HepG2 (cell line): ENCODE measurements around the gene MTA1. TPM values are rescaled to one million over a fixed set of nuclear protein-coding genes. Genes with fewer than 3 reads are reported as not detected.

ENCODE experiments used
- DPF2 ChIP-seq: sonication (generic); formaldehyde crosslinking; IDR thresholded peaks from 2 replicates; pipeline ENCODE4 v1.4.0; 2020; ENCODE audit warnings: mild to moderate bottlenecking, low read depth, missing genetic modification reagents, borderline replicate concordance
- FLYWCH1 ChIP-seq: sonication (generic); formaldehyde crosslinking; IDR thresholded peaks from 2 replicates; pipeline ENCODE4 v1.8.1; 2023; ENCODE audit warnings: mild to moderate bottlenecking, missing genetic modification reagents
- FOXP4 ChIP-seq: sonication (generic); formaldehyde crosslinking; IDR thresholded peaks from 2 replicates; pipeline ENCODE4 v1.4.0; 2020; ENCODE audit warnings: missing genetic modification reagents
- GTF3A ChIP-seq: sonication (generic); formaldehyde crosslinking; conservative IDR thresholded peaks from 2 replicates; pipeline ENCODE4 v1.4.0; 2020; ENCODE audit warnings: mild to moderate bottlenecking, missing genetic modification reagents
- HOXA7 ChIP-seq: sonication (generic); formaldehyde crosslinking; IDR thresholded peaks from 2 replicates; pipeline ENCODE4 v1.8.1; 2022; ENCODE audit warnings: mild to moderate bottlenecking, missing genetic modification reagents, moderate library complexity
- JDP2 ChIP-seq: sonication (generic); formaldehyde crosslinking; IDR thresholded peaks from 2 replicates; pipeline ENCODE4 v1.8.1; 2022; ENCODE audit warnings: missing genetic modification reagents, borderline replicate concordance
- MAF1 ChIP-seq: sonication (generic); formaldehyde crosslinking; IDR thresholded peaks from 2 replicates; pipeline ENCODE4 v1.5.0; 2020; ENCODE audit warnings: missing genetic modification reagents, borderline replicate concordance
- MBNL3 ChIP-seq: fragments of 250-450 bp; sonication (Bioruptor Pico); conservative IDR thresholded peaks from 2 replicates; pipeline ENCODE4 v1.8.0; 2022; ENCODE audit warnings: mild to moderate bottlenecking, inconsistent platforms
- MYPOP ChIP-seq: sonication (generic); formaldehyde crosslinking; IDR thresholded peaks from 2 replicates; pipeline ENCODE4 v1.8.1; 2023; ENCODE audit warnings: mild to moderate bottlenecking, moderate library complexity, missing genetic modification reagents
- NRL ChIP-seq: sonication (generic); formaldehyde crosslinking; IDR thresholded peaks from 2 replicates; pipeline ENCODE4 v1.5.0; 2020; ENCODE audit warnings: missing genetic modification reagents, mild to moderate bottlenecking, moderate library complexity, borderline replicate concordance
- PATZ1 ChIP-seq: sonication (generic); formaldehyde crosslinking; IDR thresholded peaks from 2 replicates; pipeline ENCODE4 v1.4.0; 2020; ENCODE audit warnings: missing genetic modification reagents
- POLR2G ChIP-seq: fragments of 200-400 bp; formaldehyde crosslinking; IDR thresholded peaks from 2 replicates; pipeline ENCODE4 v1.6.1; 2018; ENCODE audit warnings: mild to moderate bottlenecking, low read depth, low read length, moderate library complexity
- PPARG ChIP-seq: conservative IDR thresholded peaks from 2 replicates; pipeline ENCODE4 v1.6.1; 2016; ENCODE audit warnings: missing biosample characterization, missing genetic modification reagents
- SP1 ChIP-seq, 2 experiments: fragments of 450-650 bp in 1 of 2; sonication (generic) in 1 of 2; formaldehyde crosslinking in 1 of 2; IDR thresholded peaks; 2 replicates each; pipeline versions ENCODE4 v1.4.0 to v1.6.1; 2016 to 2020; ENCODE audit warnings: missing genetic modification reagents in 1 of 2
- SRSF1 ChIP-seq: fragments of 200-400 bp; formaldehyde crosslinking; optimal IDR thresholded peaks from 2 replicates; pipeline ENCODE3; 2017; ENCODE audit warnings: mild to moderate bottlenecking, low read depth, low read length, moderate library complexity
- ZBTB49 ChIP-seq: sonication (generic); formaldehyde crosslinking; IDR thresholded peaks from 2 replicates; pipeline ENCODE4 v1.4.0; 2020; ENCODE audit warnings: missing genetic modification reagents, borderline replicate concordance
- ZNF784 ChIP-seq: sonication (generic); formaldehyde crosslinking; IDR thresholded peaks from 2 replicates; pipeline ENCODE4 v1.5.1; 2020; ENCODE audit warnings: missing genetic modification reagents, mild to moderate bottlenecking, borderline replicate concordance
- ZNF883 ChIP-seq: sonication (generic); formaldehyde crosslinking; IDR thresholded peaks from 2 replicates; pipeline ENCODE4 v1.5.1; 2020; ENCODE audit warnings: mild to moderate bottlenecking, missing genetic modification reagents; ENCODE audit errors: not compliant biosample characterization
- ZXDC ChIP-seq: sonication (generic); formaldehyde crosslinking; IDR thresholded peaks from 2 replicates; pipeline ENCODE4 v1.5.0; 2020; ENCODE audit warnings: mild to moderate bottlenecking, missing genetic modification reagents
- polyA plus RNA-seq, 8 experiments: library from polyadenylated mRNA; depleted of rRNA in 3 of 8; stranded (reverse) in 7 of 8; unstranded in 1 of 8; fragments of >200 nt; fragmentation: Illumina TruSeq in 4 of 8; extraction: Trizol in 4 of 8; gene quantifications; 2 replicates each; pipeline versions ENCODE4 v1.2.1 to v1.2.3, GENCODE V29; 2011 to 2016; ENCODE audit warnings: low read depth in 4 of 8, missing spikeins in 1 of 8, mixed read lengths in 1 of 8; ENCODE audit not compliant: insufficient read depth in 1 of 8
- total RNA-seq, 5 experiments: library from RNA; depleted of rRNA; stranded (reverse); fragments of >200 nt; fragmentation: Illumina TruSeq; extraction: Trizol; gene quantifications; 2 replicates each; pipeline ENCODE4 v1.2.3, GENCODE V29; 2016; ENCODE audit warnings: low read depth in 1 of 5

The MTA1 gene
- total and polyA plus RNA-seq, 2 of the 13 experiments (the other 11 are each of a cell fraction or from before 2014, with no cell fraction given), result 35.2 to 85.8 TPM

- TF ChIP-seq ZBTB49 (no peak), NRL (CRISPR knock-in tag) (no peak), DPF2 (CRISPR knock-in tag) (no peak), FLYWCH1 (CRISPR knock-in tag) (no peak), MAF1 (no peak), ZNF883 (CRISPR knock-in tag) (no peak), MBNL3 (CRISPR knock-in tag) (no peak), POLR2G (peak; percentile 3; the same call in 1 of the 2 replicates), FOXP4 (CRISPR knock-in tag) (no peak), PATZ1 (CRISPR knock-in tag) (peak; percentile 4), SRSF1 (peak; percentile 47), JDP2 (CRISPR knock-in tag) (no peak), PPARG (0 out of 2 replicates have a peak, but pooled peaks have one; percentile 1), ZXDC (CRISPR knock-in tag) (no peak), SP1 (IDR thresholded peaks at IDR 0.05) (no peak), SP1 (CRISPR knock-in tag; IDR thresholded peaks at IDR 0.05) (no peak), HOXA7 (no peak), MYPOP (CRISPR knock-in tag) (no peak), GTF3A (CRISPR knock-in tag) (no peak; the same call in 1 of the 2 replicates), ZNF784 (CRISPR knock-in tag) (no peak)
These were observed 70.6 kb downstream of the MTA1 start (continued) for GRCh38 chr14:105490267-105490571.
